Stimulated activated memory B cell treated with anti-CD40 and anti-IgM and Interleukin-4, amounts not matched to agents 10 μg/mL and 1 μg/mL and 100 μg/mL, for 72 hours (primary cell): Measurements from ENCODE around the gene OSER1.

ENCODE experiments used
- ATAC-seq: fragments of 150-1000 bp; cut with Tn5 transposase; 2 replicates; pipeline ENCODE4 v1.10.0; 2021
- H3K27ac Mint-ChIP-seq: one replicate; pipeline ENCODE4 v1.8.0; 2022; ENCODE audit warnings: mild to moderate bottlenecking, mixed read lengths
- H3K27me3 Mint-ChIP-seq: one replicate; pipeline ENCODE4 v1.8.0; 2022; ENCODE audit warnings: mixed read lengths
- H3K36me3 Mint-ChIP-seq: one replicate; pipeline ENCODE4 v1.8.0; 2022; ENCODE audit warnings: mixed read lengths
- H3K4me1 Mint-ChIP-seq: one replicate; pipeline ENCODE4 v1.8.0; 2022; ENCODE audit warnings: mixed read lengths
- H3K4me3 Mint-ChIP-seq: one replicate; pipeline ENCODE4 v1.8.0; 2022; ENCODE audit warnings: mild to moderate bottlenecking, moderate library complexity, mixed read lengths
- H3K9me3 Mint-ChIP-seq: one replicate; pipeline ENCODE4 v1.8.0; 2022; ENCODE audit warnings: mixed read lengths

The OSER1 gene

DNA sequence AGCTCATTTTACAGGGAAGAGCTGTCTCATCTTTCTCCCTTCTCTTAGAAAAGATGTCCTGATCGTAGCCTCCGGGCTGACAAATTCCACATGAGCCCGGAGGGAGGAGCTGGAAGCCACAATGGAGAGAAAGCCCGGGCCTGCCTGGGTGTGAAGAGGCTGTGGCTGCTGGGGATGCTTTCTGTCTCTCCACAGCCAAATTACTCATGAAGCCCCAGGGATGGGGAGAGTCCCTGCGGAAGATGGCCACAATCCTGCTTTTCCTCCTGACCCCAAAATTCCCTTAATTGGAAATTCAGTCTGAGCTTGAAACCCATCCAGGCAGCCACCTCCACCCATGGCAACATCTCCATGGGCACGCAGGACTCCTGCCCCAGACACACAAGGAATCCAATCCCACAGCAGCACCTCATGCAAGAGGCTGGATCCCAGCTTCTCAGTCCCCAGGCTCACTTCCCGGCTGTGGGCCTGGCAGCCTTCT is 56.0 kb downstream of the OSER1 start:
- no peak for ATAC-seq
- H3K9me3 Mint-ChIP-seq, result peaks cover 9% of the 10 kb centered on the region
- H3K27ac Mint-ChIP-seq, result no peak overlapping the region
- peaks cover 43% of the 10 kb centered on the region for H3K27me3 Mint-ChIP-seq
- no peaks in the 10 kb centered on the region for H3K4me1 Mint-ChIP-seq
- H3K36me3 Mint-ChIP-seq, result no peaks in the 10 kb centered on the region
- no peak overlapping the region for H3K4me3 Mint-ChIP-seq

DNA sequence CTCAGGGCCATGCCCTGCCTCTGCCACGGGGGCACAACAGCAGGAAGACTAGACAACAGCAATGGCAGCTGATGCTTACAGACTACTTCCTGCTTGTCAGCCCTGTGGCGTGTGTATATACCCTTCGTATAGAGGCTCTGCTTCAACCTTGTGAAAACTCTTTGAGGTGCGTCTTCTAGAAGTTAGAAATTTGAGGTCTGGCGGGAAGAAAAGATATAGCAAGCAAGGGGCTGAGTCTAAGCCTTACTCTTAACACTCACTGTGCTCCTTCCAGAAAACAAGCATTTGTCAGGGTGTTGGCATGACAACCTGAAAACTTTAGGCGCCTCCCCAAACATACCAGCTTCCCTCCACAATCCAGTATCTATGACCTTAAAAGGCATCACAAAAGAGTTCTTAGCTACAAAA is 56.9 kb downstream of the OSER1 start:
- Mint-ChIP-seq H3K27ac (no peak overlapping the region), H3K27me3 (peaks cover 44% of the 10 kb centered on the region), H3K9me3 (peaks cover 3% of the 10 kb centered on the region), H3K4me3 (no peak overlapping the region), H3K36me3 (no peaks in the 10 kb centered on the region), H3K4me1 (no peaks in the 10 kb centered on the region)
- ATAC-seq, result no peak

DNA sequence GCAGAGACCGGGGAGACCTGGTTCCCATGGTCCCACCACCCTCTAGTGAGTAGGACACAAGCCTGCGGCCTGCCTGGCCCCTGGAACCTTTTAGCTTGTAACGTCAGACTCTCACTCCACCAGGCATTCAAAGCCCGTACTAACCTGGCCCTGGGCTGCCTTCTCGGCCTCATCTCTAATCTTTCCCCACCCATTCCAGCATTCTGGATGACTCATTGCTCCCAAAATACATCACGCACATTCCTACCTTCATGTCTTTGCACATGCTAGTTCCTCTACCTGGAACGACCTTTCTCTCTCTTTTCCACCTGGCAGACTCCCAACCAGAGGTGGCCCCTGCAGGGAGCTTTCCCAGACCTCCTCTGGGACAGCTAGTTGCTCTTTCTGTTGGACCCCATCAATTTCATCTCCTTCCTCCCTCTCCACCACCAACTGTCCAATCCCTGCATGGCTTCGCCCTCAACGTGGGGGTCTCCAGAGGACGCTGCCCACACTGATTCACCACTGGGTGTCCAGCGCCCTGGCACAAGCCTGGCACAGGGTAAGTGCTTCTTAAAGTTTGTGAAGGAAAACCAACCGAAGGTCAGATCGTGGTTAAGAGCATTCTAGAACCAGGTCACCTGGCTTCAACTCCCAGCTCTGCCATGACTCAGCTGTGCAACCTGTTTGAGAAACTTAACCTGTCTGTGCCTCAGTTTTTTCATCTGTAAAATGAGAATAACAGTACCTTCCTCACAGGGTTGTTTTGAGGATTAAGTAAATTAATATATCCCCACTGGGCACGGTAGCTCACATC is 58.8 kb downstream of the OSER1 start:
- no peak for ATAC-seq
- Mint-ChIP-seq H3K4me1 (no peaks in the 10 kb centered on the region), H3K9me3 (no peaks in the 10 kb centered on the region), H3K4me3 (no peak overlapping the region), H3K27ac (no peak overlapping the region), H3K27me3 (peaks cover 37% of the 10 kb centered on the region), H3K36me3 (no peaks in the 10 kb centered on the region)

DNA sequence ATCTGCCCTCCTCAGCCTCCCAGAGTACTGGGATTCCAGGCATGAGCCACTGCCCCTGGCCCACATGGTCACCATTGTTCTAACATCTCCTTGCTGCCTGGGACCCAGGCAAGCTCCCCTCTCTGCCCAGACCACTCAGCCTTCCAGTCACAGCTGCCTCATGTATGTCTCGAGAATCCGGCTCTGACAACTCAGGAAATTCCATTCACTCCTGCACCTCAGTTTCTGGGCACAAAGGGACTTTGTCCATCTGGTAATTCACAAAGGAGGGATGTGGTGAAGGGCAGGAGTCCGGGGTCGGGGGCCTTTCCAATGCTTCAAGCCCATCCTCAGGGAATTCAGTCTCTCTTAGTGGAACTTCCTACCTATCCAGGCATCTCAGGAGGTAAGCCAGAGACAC is 64.3 kb downstream of the OSER1 start:
- H3K27ac Mint-ChIP-seq, result no peak overlapping the region
- no peaks in the 10 kb centered on the region for H3K9me3 Mint-ChIP-seq
- no peaks in the 10 kb centered on the region for H3K36me3 Mint-ChIP-seq
- no peak for ATAC-seq
- H3K4me3 Mint-ChIP-seq, result no peak overlapping the region
- H3K4me1 Mint-ChIP-seq, result no peaks in the 10 kb centered on the region
- peaks cover 46% of the 10 kb centered on the region for H3K27me3 Mint-ChIP-seq
